ENCODE data around the gene PAXX.

DNA sequence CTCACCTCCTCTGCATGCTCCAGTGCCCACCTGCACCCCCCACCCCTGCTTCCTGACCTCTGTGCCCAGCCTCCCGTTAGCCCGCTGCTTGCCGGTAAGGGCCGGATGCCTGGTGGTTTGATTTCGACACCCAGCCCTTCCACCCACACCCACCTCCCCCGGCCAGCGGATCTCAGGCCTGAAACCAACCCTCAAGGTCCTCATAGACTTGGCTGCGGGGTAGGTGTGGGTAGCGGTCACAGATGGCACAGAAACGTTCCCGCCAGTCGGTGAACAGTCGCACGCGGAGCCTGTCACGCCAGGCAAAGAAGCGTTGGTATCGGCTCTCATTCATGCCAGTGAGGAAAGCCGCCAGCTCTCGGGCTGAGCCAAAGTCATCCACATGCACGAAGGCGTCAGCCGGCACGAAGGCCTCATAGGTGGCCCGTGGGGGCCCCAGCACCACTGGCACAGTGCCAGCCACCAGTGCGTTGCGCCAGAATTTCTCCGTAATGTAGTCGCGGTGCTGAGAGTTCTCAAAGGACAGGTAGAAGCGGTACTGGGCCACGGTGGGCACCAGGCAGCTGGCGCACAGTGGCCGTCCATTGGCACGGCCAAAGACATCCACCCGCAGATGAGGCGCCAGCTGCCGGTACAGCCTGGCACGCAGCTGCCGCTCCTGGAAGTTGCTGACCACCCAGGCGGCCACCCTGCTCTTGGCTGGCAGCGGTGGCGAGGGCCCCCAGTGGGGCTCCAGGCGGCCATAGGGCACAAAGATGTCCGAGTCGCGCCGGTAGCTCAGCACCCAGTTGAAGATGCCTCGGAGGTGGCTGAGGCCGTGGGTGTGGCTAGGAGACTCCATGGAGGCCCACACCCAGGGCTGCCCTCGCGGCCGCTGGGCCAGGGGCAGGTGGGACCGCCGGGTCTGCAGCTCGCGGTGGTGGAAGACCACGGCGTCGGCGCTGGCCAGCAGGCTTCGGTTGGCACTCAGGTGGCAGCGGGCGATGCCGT, 38.6 kb downstream of the PAXX start:
- TF ChIP-seq, protein P1, sequence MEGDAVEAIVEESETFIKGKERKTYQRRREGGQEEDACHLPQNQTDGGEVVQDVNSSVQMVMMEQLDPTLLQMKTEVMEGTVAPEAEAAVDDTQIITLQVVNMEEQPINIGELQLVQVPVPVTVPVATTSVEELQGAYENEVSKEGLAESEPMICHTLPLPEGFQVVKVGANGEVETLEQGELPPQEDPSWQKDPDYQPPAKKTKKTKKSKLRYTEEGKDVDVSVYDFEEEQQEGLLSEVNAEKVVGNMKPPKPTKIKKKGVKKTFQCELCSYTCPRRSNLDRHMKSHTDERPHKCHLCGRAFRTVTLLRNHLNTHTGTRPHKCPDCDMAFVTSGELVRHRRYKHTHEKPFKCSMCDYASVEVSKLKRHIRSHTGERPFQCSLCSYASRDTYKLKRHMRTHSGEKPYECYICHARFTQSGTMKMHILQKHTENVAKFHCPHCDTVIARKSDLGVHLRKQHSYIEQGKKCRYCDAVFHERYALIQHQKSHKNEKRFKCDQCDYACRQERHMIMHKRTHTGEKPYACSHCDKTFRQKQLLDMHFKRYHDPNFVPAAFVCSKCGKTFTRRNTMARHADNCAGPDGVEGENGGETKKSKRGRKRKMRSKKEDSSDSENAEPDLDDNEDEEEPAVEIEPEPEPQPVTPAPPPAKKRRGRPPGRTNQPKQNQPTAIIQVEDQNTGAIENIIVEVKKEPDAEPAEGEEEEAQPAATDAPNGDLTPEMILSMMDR (IDR thresholded peaks at IDR 0.05; ENCODE audit: borderline replicate concordance, extremely low read depth, low read length, poor library complexity, severe bottlenecking): no peak
- TF ChIP-seq EZH2 (IDR thresholded peaks at IDR 0.05; ENCODE audit: borderline replicate concordance, low read depth, low read length, severe bottlenecking): no peak
